Measurements from ENCODE around the gene HERC2. TPM values are rescaled to one million over a fixed set of nuclear protein-coding genes. Genes with fewer than 3 reads are reported as not detected.

Gene HERC2
- total and polyA plus RNA-seq, 2 of the 4 experiments (the other 2 are of a cell fraction): 20.8 to 28.9 TPM

DNA sequence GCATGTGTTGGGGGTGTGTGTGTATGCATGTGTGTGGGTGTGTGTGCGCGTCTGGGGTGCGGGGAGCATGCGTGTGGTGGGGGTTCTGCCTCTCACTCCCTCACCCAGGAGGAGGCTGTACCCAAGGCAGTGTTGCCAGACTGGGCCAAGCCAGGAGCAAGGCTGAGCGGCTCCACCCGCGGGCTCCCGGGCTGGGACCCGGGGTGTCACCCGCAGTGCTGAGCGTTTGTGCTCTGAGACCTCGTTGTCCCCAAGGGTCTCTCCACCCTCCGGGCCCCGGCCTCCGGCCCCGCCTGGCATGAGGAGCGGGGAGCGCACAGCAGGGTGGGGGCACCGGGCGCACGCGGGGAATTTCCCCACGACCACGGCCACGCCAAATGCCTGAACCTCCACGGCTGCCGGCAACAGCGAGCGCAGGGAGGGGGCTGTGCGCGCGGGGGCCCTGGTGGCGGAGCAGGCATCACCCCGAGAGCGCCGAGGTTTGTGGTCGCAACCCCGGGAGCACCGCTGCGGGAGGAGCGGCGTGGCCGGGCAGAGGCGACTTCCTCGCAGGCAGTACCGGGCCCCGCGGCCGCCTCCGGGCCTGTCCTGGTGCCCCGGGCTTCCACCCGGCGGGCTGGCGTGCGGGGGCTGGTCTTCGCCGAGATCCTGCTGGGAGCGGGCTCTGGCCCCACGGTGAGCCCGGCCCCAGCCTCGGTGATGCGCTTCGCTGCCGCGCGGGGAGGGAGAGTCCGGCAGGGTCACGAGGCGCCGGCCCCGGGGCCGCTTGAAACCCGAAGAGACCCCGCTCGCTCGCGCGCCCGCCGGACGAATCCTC is 215.5 kb downstream of the HERC2 start (continued):
- no peak for TF ChIP-seq BHLHE40 (IDR thresholded peaks at IDR 0.05; ENCODE audit: low read depth, low read length)

DNA sequence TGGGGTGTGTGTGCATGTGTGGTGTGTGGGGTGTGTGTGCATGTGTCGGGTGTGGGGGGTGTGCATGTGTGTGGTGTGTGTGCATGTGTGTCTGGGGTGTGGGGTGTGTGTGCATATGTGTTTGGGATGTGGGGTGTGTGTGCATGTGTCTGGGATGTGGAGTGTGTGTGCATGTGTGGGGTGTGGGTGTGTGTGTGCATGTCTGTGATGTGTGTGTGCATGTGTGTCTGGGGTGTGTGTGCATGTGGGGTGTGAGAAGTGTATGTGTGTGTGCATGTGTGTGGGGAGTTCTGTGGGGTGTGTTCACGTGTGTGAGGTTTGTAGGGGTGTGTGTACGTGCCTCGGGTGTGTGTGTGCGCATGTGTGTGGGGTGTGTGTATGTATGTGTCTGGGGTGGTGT is 216.2 kb downstream of the HERC2 start:
- Histone ChIP-seq H2BK120ac (ENCODE audit: low read depth, low read length) (no peak overlapping the region), H3K27me3 (ENCODE audit: control insufficient read depth, insufficient read depth, low read length) (peaks cover 19% of the 10 kb centered on the region; the same call in 1 of the 2 replicates), H3K36me3 (ENCODE audit: control insufficient read depth, insufficient read depth, low read length) (no peaks in the 10 kb centered on the region), H3K23ac (ENCODE audit: low read depth, low read length) (no peak overlapping the region), H3K4me1 (ENCODE audit: control insufficient read depth, insufficient read depth, low read length) (no peaks in the 10 kb centered on the region; the same call in 1 of the 2 replicates), H2BK5ac (ENCODE audit: low read depth, low read length, poor library complexity, severe bottlenecking) (peak overlapping the region; percentile 70), H3K79me1 (ENCODE audit: low read depth in 1 of 2, low read length in 2 of 2) (no peaks in the 10 kb centered on the region), H3K14ac (replicated peaks; ENCODE audit: low read depth, low read length) (no peak overlapping the region), H3K27ac (ENCODE audit: insufficient read depth, low read length) (no peak overlapping the region), H2BK20ac (ENCODE audit: low read depth, low read length) (no peak overlapping the region), H2AK9ac (replicated peaks; ENCODE audit: low read depth, low read length, poor library complexity) (peak overlapping the region; percentile 55), H2AK5ac (ENCODE audit: low read depth, low read length) (no peak overlapping the region), H3K9me1 (ENCODE audit: insufficient read depth, low read length) (peaks cover 2% of the 10 kb centered on the region; the same call in 1 of the 2 replicates), H3K4me3 (ENCODE audit: insufficient read depth, low read depth, low read length) (no peak overlapping the region), H4K5ac (ENCODE audit: low read depth, low read length) (no peak overlapping the region), H4K8ac (ENCODE audit: low read depth in 2 of 2, low read length in 2 of 2) (no peak overlapping the region), H3K9me3 (ENCODE audit: control insufficient read depth, insufficient read depth, low read length) (no peaks in the 10 kb centered on the region), H4K20me1 (ENCODE audit: insufficient read depth, low read length) (no peaks in the 10 kb centered on the region; the same call in 1 of the 2 replicates), H2AFZ (replicated peaks; ENCODE audit: low read length, poor library complexity) (peak overlapping the region; percentile 82), H3K18ac (ENCODE audit: low read depth, low read length) (no peak overlapping the region), H3K4me2 (ENCODE audit: low read depth, low read length) (no peak overlapping the region), H4K91ac (ENCODE audit: insufficient read depth, low read depth, low read length) (no peak overlapping the region), H3K4ac (ENCODE audit: low read depth, low read length) (no peak overlapping the region), H3K56ac (ENCODE audit: extremely low read depth, insufficient read depth, low read length) (no peak overlapping the region), H2BK15ac (ENCODE audit: low read depth, low read length) (no peak overlapping the region), H3K9ac (ENCODE audit: low read depth, low read length) (no peak overlapping the region)
- ATAC-seq (ENCODE audit: low read depth) (no peak), DNase-seq (no peak)
- CTCF ChIA-PET: no interaction called here
- in situ Hi-C loops (cut with MboI; ENCODE audit: low sequenced_read_pairs): loop anchor here (25.0 kb wide), 1 partner anchor 1218 kb away; no protein-coding TSS in a partner anchor
- WGBS, 2 experiments (ENCODE audit: extremely low coverage in 2 of 2, insufficient read length in 1 of 2): 100% methylated on average over 2 of the region's 5 CpGs; no CpG with 5 or more reads in 1 of the 2 experiments
- intact Hi-C loops (cut with micrococcal nuclease): no loop called here
- dilution Hi-C loops (cut with HindIII; ENCODE audit: low sequenced_read_pairs, unreplicated experiment): no loop called here
- BruUV-seq (replicated peaks): no TSS peak
- POLR2A ChIA-PET (ENCODE audit: unreplicated experiment): no interaction called here
- TF ChIP-seq CEBPB (IDR thresholded peaks at IDR 0.05; ENCODE audit: low read depth, low read length) (no peak), RAD21 (IDR thresholded peaks at IDR 0.05; ENCODE audit: low read length) (no peak)
- TF ChIP-seq, protein P1, sequence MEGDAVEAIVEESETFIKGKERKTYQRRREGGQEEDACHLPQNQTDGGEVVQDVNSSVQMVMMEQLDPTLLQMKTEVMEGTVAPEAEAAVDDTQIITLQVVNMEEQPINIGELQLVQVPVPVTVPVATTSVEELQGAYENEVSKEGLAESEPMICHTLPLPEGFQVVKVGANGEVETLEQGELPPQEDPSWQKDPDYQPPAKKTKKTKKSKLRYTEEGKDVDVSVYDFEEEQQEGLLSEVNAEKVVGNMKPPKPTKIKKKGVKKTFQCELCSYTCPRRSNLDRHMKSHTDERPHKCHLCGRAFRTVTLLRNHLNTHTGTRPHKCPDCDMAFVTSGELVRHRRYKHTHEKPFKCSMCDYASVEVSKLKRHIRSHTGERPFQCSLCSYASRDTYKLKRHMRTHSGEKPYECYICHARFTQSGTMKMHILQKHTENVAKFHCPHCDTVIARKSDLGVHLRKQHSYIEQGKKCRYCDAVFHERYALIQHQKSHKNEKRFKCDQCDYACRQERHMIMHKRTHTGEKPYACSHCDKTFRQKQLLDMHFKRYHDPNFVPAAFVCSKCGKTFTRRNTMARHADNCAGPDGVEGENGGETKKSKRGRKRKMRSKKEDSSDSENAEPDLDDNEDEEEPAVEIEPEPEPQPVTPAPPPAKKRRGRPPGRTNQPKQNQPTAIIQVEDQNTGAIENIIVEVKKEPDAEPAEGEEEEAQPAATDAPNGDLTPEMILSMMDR (conservative IDR thresholded peaks at IDR 0.05; ENCODE audit: low read depth, low read length): no peak
